Measurements from ENCODE around the gene WDR70. TPM values are rescaled to one million over a fixed set of nuclear protein-coding genes. Genes with fewer than 3 reads are reported as not detected.
"Not testable (repeated sequence)": the region's sequence is repeated elsewhere in the genome, so short reads cannot be mapped to it uniquely, and the experiment has no call there.

Gene WDR70
- total and polyA plus RNA-seq, 4 experiments from 2014 or later = 23.5 to 43.2 (median 29.9) TPM

DNA sequence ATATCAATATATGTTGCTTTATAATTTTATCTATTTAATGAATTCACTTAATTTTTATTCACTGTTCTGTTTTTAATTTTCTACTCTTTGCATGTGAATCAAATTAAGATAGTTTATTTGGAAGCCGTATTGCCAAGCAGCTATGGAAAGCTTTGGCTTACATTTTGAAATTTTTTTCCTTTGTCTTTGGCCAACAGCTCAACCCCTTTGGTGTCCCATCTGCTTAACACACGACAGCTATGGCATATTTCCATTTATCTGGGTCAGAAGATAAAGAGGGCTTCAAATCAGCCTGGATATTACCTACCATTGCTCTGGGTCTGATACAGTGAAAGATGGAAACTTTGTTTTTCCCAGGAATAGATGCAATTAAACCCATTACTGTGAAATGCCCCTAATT, 201.0 kb downstream of the WDR70 start:
- no peak overlapping the region for H3K27ac Mint-ChIP-seq
- H3K9me3 Mint-ChIP-seq = no peaks in the 10 kb centered on the region
- no peak for DNase-seq
- Histone ChIP-seq H3K27me3 (ENCODE audit: insufficient read depth, low read length) (no peaks in the 10 kb centered on the region), H3K4me3 (ENCODE audit: low read length in 2 of 2) (no peak overlapping the region), H3K36me3 (ENCODE audit: insufficient read depth, low read length) (no peaks in the 10 kb centered on the region), H3K4me1 (ENCODE audit: insufficient read depth, low read length) (peaks cover 6% of the 10 kb centered on the region), H3K9me3 (ENCODE audit: control insufficient read depth in 1 of 2, low read length in 2 of 2) (no peaks in the 10 kb centered on the region), H3K27ac (ENCODE audit: low read depth, low read length) (no peak overlapping the region)
- H3K36me3 Mint-ChIP-seq = peaks cover 5 to 6% of the 10 kb centered on the region in 2 donors
- ChIA-PET POLR2A (ENCODE audit: partially characterized antibody) (no interaction called here), CTCF (ENCODE audit: partially characterized antibody) (no interaction called here)
- H3K4me1 Mint-ChIP-seq = peaks cover 5 to 16% (median 12%) of the 10 kb centered on the region in 4 donors
- H3K4me3 Mint-ChIP-seq = no peak overlapping the region
- no peaks in the 10 kb centered on the region for H3K27me3 Mint-ChIP-seq
- intact Hi-C loops (cut with micrococcal nuclease) = no loop called here

DNA sequence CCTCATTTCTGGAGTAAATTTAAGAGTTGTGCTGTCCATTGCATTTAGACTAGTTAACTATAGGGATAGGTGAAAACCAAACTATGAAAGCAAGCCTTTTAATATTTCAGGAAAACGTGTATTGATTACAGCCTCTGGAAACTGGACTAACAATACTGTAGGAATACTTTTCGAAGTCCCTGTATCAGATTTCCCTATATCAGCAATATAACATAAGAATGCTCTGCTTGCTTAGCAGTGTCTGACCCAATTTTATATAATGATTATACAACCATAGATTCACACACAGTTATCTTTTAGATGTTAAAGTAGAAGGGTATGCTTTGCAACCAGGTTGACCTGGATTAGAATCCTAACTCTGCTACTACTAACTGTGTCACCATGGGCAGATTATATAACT, 203.1 kb downstream of the WDR70 start:
- CTCF ChIA-PET (ENCODE audit: partially characterized antibody) = no interaction called here
- no peak overlapping the region for H3K27ac Mint-ChIP-seq
- H3K27ac ChIP-seq (ENCODE audit: low read depth, low read length) = no peak overlapping the region
- no peak overlapping the region for H3K4me3 ChIP-seq (ENCODE audit: low read length in 2 of 2)
- H3K4me3 Mint-ChIP-seq = no peak overlapping the region
- no peaks in the 10 kb centered on the region for H3K9me3 Mint-ChIP-seq
- peaks cover 4 to 5% of the 10 kb centered on the region in 2 donors for H3K36me3 Mint-ChIP-seq
- no peaks in the 10 kb centered on the region for H3K27me3 ChIP-seq (ENCODE audit: insufficient read depth, low read length)
- POLR2A ChIA-PET (ENCODE audit: partially characterized antibody) = no interaction called here
- intact Hi-C loops (cut with micrococcal nuclease) = no loop called here
- no peaks in the 10 kb centered on the region for H3K9me3 ChIP-seq (ENCODE audit: control insufficient read depth in 1 of 2, low read length in 2 of 2)
- no peaks in the 10 kb centered on the region for H3K4me1 ChIP-seq (ENCODE audit: insufficient read depth, low read length)
- peaks cover 0 to 4% (median 0%) of the 10 kb centered on the region in 4 donors for H3K4me1 Mint-ChIP-seq
- H3K36me3 ChIP-seq (ENCODE audit: insufficient read depth, low read length) = no peaks in the 10 kb centered on the region
- DNase-seq = no peak
- no peaks in the 10 kb centered on the region for H3K27me3 Mint-ChIP-seq

GRCh38 chr5:37593292-37593691, 214.2 kb downstream of the WDR70 start:
- peaks cover 0 to 24% (median 11%) of the 10 kb centered on the region in 8 donors for H3K9me3 Mint-ChIP-seq
- H3K27ac Mint-ChIP-seq; H3K27ac ChIP-seq (ENCODE audit: low read depth, low read length); H3K4me3 Mint-ChIP-seq; H3K9me3 ChIP-seq (ENCODE audit: control insufficient read depth in 1 of 2, low read length in 2 of 2); POLR2A ChIA-PET (ENCODE audit: partially characterized antibody); H3K4me3 ChIP-seq (ENCODE audit: low read length in 2 of 2); H3K36me3 ChIP-seq (ENCODE audit: insufficient read depth, low read length); CTCF ChIA-PET (ENCODE audit: partially characterized antibody); H3K4me1 Mint-ChIP-seq; H3K27me3 Mint-ChIP-seq; DNase-seq; H3K4me1 ChIP-seq (ENCODE audit: insufficient read depth, low read length); H3K27me3 ChIP-seq (ENCODE audit: insufficient read depth, low read length): not testable (repeated sequence)
- intact Hi-C loops (cut with micrococcal nuclease) = loop anchor here (10.0 kb wide), 1 partner anchor 52 kb away; no protein-coding TSS in a partner anchor
- peaks cover 39 to 57% of the 10 kb centered on the region in 2 donors for H3K36me3 Mint-ChIP-seq

- peaks cover 48 to 65% of the 10 kb centered on the region in 2 donors for H3K36me3 Mint-ChIP-seq
- H3K27me3 Mint-ChIP-seq; H3K27me3 ChIP-seq (ENCODE audit: insufficient read depth, low read length); DNase-seq; H3K4me1 ChIP-seq (ENCODE audit: insufficient read depth, low read length); H3K4me1 Mint-ChIP-seq; H3K27ac Mint-ChIP-seq; CTCF ChIA-PET (ENCODE audit: partially characterized antibody); H3K4me3 ChIP-seq (ENCODE audit: low read length in 2 of 2); H3K9me3 ChIP-seq (ENCODE audit: control insufficient read depth in 1 of 2, low read length in 2 of 2); POLR2A ChIA-PET (ENCODE audit: partially characterized antibody); H3K27ac ChIP-seq (ENCODE audit: low read depth, low read length); H3K4me3 Mint-ChIP-seq; H3K36me3 ChIP-seq (ENCODE audit: insufficient read depth, low read length): not testable (repeated sequence)
- intact Hi-C loops (cut with micrococcal nuclease) = loop anchor here (10.0 kb wide), 1 partner anchor 50 kb away; no protein-coding TSS in a partner anchor
- peaks cover 0 to 38% (median 22%) of the 10 kb centered on the region in 8 donors for H3K9me3 Mint-ChIP-seq
Observed at GRCh38 chr5:37594864-37595263, 215.7 kb downstream of the WDR70 start.

GRCh38 chr5:37598733-37599132, 219.6 kb downstream of the WDR70 start:
- POLR2A ChIA-PET (ENCODE audit: partially characterized antibody) = no interaction called here
- intact Hi-C loops (cut with micrococcal nuclease) = loop anchor here (10.0 kb wide), 1 partner anchor 46 kb away; no protein-coding TSS in a partner anchor
- CTCF ChIA-PET (ENCODE audit: partially characterized antibody) = no interaction called here
- H3K4me1 Mint-ChIP-seq = peaks cover 4 to 11% (median 7%) of the 10 kb centered on the region in 4 donors
- H3K9me3 Mint-ChIP-seq = peaks cover 2 to 32% (median 19%) of the 10 kb centered on the region in 8 donors
- peaks cover 46 to 53% of the 10 kb centered on the region in 2 donors for H3K36me3 Mint-ChIP-seq
- no peak overlapping the region for H3K4me3 ChIP-seq (ENCODE audit: low read length in 2 of 2)
- H3K9me3 ChIP-seq (ENCODE audit: control insufficient read depth in 1 of 2, low read length in 2 of 2) = no peaks in the 10 kb centered on the region
- no peak for DNase-seq
- no peak overlapping the region for H3K27ac Mint-ChIP-seq
- no peaks in the 10 kb centered on the region for H3K27me3 ChIP-seq (ENCODE audit: insufficient read depth, low read length)
- H3K27me3 Mint-ChIP-seq = no peaks in the 10 kb centered on the region
- no peaks in the 10 kb centered on the region for H3K36me3 ChIP-seq (ENCODE audit: insufficient read depth, low read length)
- no peaks in the 10 kb centered on the region for H3K4me1 ChIP-seq (ENCODE audit: insufficient read depth, low read length)
- H3K4me3 Mint-ChIP-seq = no peak overlapping the region
- no peak overlapping the region for H3K27ac ChIP-seq (ENCODE audit: low read depth, low read length)

- CTCF ChIA-PET (ENCODE audit: partially characterized antibody) = no interaction called here
- peaks cover 45 to 48% of the 10 kb centered on the region in 2 donors for H3K36me3 Mint-ChIP-seq
Observed at GRCh38 chr5:37601163-37601562, 222.0 kb downstream of the WDR70 start.

DNA sequence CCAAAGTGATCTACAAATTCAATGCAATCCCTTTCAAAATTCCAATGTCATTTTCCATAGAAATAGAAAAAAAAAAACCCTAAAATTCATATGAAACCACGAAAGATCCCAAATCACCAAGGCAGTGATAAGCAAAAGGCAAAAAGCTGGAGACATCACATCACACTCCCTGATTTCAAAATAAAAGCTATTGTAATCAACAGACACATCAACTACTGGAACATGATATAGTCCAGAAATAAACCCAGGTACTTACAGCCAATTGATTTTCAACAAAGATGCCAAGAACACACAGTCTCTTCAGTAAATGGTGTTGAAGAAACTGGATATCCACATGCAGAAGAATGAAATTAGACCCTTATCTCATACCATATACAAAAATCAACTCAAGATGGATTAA, 224.0 kb downstream of the WDR70 start:
- no peaks in the 10 kb centered on the region for H3K27me3 Mint-ChIP-seq
- peaks cover 0 to 31% (median 18%) of the 10 kb centered on the region in 8 donors for H3K9me3 Mint-ChIP-seq
- ChIA-PET CTCF (ENCODE audit: partially characterized antibody) (no interaction called here), POLR2A (ENCODE audit: partially characterized antibody) (no interaction called here)
- H3K4me3 Mint-ChIP-seq = no peak overlapping the region
- Histone ChIP-seq H3K4me1 (ENCODE audit: insufficient read depth, low read length) (no peaks in the 10 kb centered on the region), H3K9me3 (ENCODE audit: control insufficient read depth in 1 of 2, low read length in 2 of 2) (no peaks in the 10 kb centered on the region), H3K27ac (ENCODE audit: low read depth, low read length) (no peak overlapping the region), H3K4me3 (ENCODE audit: low read length in 2 of 2) (no peak overlapping the region), H3K27me3 (ENCODE audit: insufficient read depth, low read length) (no peaks in the 10 kb centered on the region), H3K36me3 (ENCODE audit: insufficient read depth, low read length) (no peaks in the 10 kb centered on the region)
- intact Hi-C loops (cut with micrococcal nuclease) = no loop called here
- H3K36me3 Mint-ChIP-seq = peaks cover 40 to 46% of the 10 kb centered on the region in 2 donors
- H3K27ac Mint-ChIP-seq = no peak overlapping the region
- no peak for DNase-seq
- H3K4me1 Mint-ChIP-seq = peaks cover 4 to 11% (median 6%) of the 10 kb centered on the region in 4 donors

More at GRCh38 chr5:37601163-37601562, 222.0 kb downstream of the WDR70 start:
- intact Hi-C loops (cut with micrococcal nuclease) = no loop called here
- no peaks in the 10 kb centered on the region for H3K27me3 Mint-ChIP-seq
- no peak for DNase-seq
- Histone ChIP-seq H3K9me3 (ENCODE audit: control insufficient read depth in 1 of 2, low read length in 2 of 2) (no peaks in the 10 kb centered on the region), H3K27me3 (ENCODE audit: insufficient read depth, low read length) (no peaks in the 10 kb centered on the region), H3K27ac (ENCODE audit: low read depth, low read length) (no peak overlapping the region), H3K4me1 (ENCODE audit: insufficient read depth, low read length) (no peaks in the 10 kb centered on the region), H3K36me3 (ENCODE audit: insufficient read depth, low read length) (no peaks in the 10 kb centered on the region), H3K4me3 (ENCODE audit: low read length in 2 of 2) (no peak overlapping the region)
- peaks cover 0 to 31% (median 19%) of the 10 kb centered on the region in 8 donors for H3K9me3 Mint-ChIP-seq
- no peak overlapping the region for H3K4me3 Mint-ChIP-seq
- peaks cover 4 to 11% (median 7%) of the 10 kb centered on the region in 4 donors for H3K4me1 Mint-ChIP-seq
- POLR2A ChIA-PET (ENCODE audit: partially characterized antibody) = no interaction called here
- no peak overlapping the region for H3K27ac Mint-ChIP-seq

- H3K4me3 ChIP-seq (ENCODE audit: low read length in 2 of 2) = no peak overlapping the region
- no peaks in the 10 kb centered on the region for H3K4me1 ChIP-seq (ENCODE audit: insufficient read depth, low read length)
- intact Hi-C loops (cut with micrococcal nuclease) = no loop called here
- no peaks in the 10 kb centered on the region for H3K9me3 ChIP-seq (ENCODE audit: control insufficient read depth in 1 of 2, low read length in 2 of 2)
- Mint-ChIP-seq H3K9me3 (peaks cover 0 to 21% (median 14%) of the 10 kb centered on the region in 8 donors), H3K27ac (peak overlapping the region in 2 of 7 donors; percentile 6 to 75), H3K4me1 (peaks cover 4 to 11% (median 6%) of the 10 kb centered on the region in 4 donors), H3K4me3 (no peak overlapping the region), H3K36me3 (peaks cover 41 to 45% of the 10 kb centered on the region in 2 donors), H3K27me3 (no peaks in the 10 kb centered on the region)
- CTCF ChIA-PET (ENCODE audit: partially characterized antibody) = no interaction called here
- H3K27ac ChIP-seq (ENCODE audit: low read depth, low read length) = no peak overlapping the region
- no peaks in the 10 kb centered on the region for H3K27me3 ChIP-seq (ENCODE audit: insufficient read depth, low read length)
- no peaks in the 10 kb centered on the region for H3K36me3 ChIP-seq (ENCODE audit: insufficient read depth, low read length)
- no peak for DNase-seq
- POLR2A ChIA-PET (ENCODE audit: partially characterized antibody) = no interaction called here
Observed at GRCh38 chr5:37604290-37604689, 225.2 kb downstream of the WDR70 start.
